GM21619 (cell line): ENCODE results near the gene CSTA.

Source experiments
- ATAC-seq: cut with Tn5 transposase; IDR thresholded peaks from one replicate; pipeline ENCODE4 v1.9.1; 2021; ENCODE audit not compliant: unreplicated experiment

The CSTA gene

DNA sequence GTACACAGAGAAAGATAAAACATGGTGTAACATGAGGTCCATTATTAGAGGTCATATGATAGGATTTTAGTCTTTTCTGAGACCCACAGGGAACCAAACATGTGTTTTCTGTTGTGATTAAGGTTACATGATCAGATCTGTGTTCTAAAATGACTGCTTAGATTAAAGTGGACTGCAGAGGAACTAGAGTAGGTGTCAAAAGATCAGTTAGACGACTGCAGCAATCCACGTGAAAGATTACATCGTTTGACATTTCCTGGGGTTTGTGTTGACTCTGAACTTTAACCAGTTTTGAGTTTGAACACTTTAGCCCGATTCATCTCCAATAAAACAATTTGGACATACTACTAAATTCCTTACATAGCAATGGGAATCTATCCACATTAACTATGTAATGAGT lies 52.9 kb downstream of the CSTA start:
- no peak for ATAC-seq

GRCh38 chr3:122382888-122383666 lies 58.0 kb downstream of the CSTA start, which contains the start of gene MIX23:
TSS of gene MIX23 (minus strand) at chr3:122383231. CDS start at chr3:122383224, 7 bp downstream.
- ATAC-seq = peak; percentile 38

DNA sequence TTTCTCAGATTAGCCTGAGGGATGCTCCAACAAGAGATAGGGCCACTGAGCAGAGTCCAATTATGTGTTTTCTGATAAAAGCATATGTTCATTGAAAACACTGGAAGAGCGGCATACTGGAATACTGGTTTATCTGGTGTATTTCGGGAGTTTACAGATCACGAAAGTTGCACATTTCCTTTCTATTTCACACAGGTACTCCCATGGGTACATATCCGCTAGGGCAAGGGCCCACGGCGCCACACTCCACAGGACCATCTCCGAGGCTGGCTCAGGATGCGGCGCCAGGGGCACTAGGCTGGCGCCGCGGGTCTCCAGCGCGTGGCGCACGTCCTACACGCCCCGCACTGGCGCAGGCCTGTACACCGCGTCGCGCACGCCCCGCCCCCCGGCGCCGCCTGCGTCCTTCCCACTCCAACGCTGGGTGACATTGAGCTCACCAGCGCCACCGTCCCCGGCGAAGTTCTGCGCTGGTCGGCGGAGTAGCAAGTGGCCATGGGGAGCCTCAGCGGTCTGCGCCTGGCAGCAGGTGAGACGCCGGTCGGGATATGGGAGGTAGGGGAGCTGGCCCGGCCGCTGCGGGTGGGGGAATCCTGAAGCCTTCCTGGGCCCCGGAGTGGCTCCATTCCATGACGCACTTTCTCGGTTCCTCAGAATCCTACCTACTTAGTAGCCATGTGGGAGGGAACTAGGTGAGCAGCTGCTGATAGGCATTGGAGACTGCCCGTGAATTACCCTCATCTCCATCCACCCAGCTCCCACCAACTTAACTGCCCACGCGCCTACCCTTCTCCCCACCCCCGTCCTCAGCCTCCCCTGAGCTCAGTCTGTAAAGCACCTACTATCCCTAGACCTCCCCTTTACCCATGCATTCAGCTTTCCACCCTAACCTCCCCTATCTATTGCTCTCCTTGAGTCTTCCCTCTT lies 59.0 kb downstream of the CSTA start, which contains the start of gene FAM162A:
Gene FAM162A, plus strand, starts transcription at position 412 of the 927 bp plus-strand sequence. Its CDS starts 84 bp downstream, at position 496.
- peak; percentile 86 for ATAC-seq

DNA sequence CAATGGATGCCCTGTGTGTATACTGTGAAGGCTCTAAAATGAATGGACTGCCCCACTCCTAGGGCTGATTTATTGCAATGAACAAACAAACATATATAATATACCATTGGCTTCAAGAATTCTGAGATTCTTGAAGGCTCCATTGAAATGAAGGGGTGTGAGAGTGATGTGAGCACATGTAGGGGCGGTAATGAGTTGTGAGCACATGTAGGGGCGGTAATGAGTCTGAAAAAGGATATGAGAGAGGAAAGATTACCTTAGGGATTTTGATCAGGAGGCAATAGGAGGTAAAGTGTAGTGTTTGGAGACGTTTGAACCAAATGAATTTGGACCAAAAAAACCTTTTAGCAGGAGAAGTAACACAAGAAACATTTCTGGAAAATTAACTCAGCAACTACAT lies 62.7 kb downstream of the CSTA start:
- no peak for ATAC-seq

DNA sequence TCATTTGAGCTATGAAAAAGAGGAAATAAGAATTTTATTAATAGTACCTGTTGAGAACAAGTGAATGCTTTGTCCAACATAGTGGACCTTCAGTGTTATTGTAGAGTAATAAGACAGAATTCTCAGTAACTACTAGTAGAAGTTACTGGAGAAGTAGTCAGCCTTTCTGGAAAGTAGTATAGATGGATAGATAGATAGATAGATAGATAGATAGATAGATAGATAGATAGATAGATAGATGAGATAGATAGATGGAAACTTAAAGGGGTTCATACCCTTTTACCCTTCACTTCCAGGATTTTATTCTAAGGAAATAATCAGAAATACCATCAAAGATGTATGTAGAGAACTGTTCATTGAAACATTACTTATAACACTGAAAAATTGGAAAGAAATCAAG lies 64.1 kb downstream of the CSTA start:
- ATAC-seq = no peak

DNA sequence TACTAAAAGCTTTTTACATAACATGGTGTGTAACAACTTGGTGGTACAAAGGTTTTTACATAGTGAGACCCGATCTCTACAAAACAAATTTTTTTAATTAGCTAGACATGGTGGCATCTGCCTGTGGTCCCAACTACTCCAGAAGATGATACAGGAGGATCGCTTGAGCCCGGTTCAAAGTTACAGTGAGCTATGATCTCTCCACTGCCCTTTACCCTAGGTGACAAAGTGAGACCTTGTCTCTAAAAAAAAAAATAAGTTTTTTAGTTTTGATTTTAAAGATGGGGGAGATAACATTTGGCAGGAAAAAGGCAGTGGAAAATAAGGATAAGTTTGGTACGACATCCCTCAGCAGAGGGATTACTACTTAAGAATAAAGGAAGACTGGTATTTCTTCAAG lies 64.8 kb downstream of the CSTA start:
- ATAC-seq = no peak

DNA sequence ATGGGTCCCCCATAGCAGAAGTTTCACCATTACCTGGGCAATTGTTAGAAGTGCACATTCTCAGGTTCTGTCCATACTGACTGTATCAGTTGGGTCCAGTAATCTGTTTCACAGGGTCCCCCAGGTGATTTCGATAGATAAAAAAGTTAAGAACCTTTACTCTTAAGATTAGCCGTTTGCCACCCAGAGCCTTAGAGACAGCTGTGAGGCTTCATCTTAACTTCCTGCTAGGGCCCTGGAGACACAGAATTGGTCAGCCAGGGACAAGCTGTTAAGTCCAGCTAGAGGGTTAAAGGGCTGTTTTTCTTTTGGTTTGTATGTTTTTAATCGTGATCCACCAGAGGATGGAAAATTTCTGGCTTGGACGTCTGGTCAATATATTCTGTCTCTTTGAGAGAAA lies 65.6 kb downstream of the CSTA start:
- ATAC-seq = no peak
